ENCODE measurements around the gene MRC1.

Gene MRC1

DNA sequence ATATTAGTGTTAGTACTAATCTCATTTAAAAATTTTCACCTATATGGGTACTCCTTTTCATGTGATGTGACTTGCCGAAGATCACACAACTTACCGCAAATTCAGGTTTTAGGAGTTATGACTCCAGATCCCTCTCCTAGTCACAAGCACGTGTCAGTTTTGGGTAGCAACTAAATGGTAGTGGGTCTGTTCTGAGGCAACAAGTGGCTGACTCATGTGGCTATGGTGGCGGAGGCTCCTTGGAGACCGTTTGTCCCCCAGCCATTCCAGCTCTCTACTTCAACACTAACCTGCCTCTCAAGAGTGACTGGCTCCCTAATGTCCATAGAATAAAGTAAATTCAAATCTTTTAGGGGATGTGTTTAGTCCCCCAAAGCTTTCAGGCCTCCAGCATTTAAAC, 39.5 kb downstream of the MRC1 start:
- no peak for ATAC-seq

DNA sequence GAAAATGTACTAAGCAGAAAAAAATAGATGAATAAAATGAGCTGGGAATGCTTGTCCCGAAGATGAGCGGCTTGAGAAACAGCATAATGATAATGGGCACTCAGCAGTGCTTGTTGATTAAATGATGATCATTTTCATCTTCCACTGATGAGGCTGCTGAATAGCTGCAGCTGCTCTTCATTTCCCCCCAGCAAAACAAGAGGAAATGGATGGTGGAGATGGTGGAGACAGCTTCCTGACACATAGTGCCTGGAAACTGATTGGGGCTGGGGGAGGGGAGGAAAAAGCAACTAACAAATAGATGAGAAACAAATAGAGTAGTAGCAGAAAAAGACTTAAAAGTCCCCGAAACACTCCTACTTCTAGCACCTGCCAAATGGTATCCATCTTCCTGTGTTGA, 41.4 kb downstream of the MRC1 start:
- ATAC-seq = no peak

DNA sequence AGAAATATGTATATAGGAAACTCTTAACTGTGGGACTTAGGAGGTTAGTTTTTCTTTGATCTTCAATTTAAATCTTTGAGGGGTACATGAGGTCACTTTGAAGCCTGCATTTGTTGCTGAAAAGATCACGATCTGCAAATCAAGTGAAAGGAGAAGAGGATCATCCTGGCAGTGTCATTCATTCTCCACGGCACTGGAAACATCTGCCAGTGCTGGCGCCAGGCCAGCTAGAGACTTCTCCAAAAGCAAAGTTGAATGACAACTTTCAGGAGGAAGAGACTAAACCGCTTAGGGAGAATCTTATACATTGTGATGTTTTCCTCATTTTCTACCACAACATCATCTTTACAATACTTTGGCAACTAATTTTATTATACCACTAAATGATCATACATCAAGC, 42.5 kb downstream of the MRC1 start:
- no peak for ATAC-seq

DNA sequence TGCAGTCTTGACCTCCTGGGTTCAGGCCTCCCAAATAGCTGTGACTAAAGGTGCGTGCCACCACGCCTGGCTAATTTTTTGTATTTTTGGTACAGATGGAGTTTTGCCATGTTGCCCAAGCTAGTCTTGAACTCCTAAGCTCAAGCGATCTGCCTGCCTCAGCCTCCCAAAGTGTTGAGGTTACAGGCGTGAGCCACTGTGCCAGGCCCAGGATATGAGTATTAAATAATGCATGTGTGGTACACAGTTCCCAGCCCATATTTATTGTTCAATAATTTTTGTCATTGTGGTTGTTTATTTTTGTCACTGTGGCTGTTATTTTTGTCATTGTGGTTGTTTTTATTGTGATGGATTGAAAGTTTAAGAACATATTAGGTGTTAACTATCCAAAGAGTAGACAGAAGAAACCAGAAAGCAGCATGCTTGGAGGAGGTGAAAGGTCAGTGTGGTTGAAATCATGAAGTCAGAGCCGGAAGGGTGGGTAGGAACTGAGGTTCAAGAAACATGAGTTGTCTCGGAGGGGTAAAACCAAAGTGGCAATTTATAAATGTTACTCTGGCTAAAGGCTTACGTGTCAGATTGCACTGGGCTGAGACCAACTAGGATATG, 45.0 kb downstream of the MRC1 start:
- ATAC-seq = peak in 1 of 2 donors; percentile 41

DNA sequence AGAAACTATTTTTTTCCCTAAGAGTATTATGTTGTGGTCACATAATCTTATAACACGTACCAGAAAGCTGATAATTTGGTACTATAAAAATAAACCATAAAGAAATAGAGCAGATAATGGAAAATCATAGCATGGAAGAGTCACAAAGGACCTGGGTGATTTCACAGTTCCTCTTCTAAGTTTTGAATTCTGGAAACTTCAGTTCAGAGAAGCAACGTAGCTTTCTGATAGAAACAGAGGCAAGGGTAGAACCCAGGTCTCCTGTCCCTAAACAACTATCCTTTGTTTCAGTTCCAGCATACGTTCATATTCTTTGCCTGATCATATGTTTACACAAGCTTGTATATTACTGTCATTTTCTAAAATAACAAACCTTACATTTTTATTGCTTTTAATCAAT, 47.9 kb downstream of the MRC1 start:
- ATAC-seq = no peak

DNA sequence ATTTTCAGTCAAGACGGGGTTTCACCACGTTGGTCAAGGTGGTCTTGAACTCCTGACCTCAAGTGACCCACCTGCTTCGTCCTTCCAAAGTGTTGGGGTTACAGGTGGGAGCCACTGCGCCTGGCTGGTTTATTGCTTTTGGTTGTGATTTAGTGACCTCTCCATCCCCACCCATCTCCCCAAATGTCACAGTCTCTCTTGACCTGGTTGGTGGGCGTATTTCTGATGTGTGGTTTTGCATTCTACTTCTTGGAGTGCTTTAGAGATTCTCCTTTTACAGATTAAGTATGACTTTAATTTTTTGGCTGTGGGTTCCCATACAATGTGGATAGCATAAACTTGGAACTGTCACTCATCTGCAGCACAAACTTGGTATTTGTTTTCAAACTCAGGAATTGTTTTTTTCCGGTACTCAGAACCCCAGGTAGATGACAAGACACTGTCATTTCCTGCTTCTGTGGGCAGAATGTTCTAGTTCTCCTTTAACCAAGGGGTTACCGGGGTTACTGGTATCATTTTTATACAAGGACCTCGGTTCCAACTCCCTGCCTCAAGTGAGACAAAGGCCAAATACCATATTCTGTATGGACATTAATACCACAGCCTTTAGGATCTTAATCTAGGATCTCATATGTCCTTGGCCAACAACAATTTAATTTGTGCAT, 50.5 kb downstream of the MRC1 start:
- no peak for ATAC-seq

DNA sequence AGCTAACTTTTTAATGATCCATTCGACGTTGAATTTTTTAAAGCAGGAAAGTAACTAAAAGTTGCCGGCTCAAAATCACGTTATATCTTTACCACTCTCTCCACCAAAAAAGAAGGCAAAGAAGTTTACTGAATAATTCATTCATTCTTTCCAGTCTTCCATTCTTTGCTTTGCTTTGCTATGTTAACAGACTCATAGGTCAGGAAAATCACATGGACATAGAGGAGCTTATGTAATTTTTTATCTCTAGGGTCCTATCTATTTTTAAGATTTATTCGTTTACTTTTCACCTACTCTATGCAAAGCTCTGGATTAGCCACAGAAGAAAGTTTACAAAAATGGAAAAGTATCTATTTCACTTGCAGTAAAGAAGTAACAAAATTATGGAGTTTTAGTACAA, 52.6 kb downstream of the MRC1 start:
- ATAC-seq = no peak

DNA sequence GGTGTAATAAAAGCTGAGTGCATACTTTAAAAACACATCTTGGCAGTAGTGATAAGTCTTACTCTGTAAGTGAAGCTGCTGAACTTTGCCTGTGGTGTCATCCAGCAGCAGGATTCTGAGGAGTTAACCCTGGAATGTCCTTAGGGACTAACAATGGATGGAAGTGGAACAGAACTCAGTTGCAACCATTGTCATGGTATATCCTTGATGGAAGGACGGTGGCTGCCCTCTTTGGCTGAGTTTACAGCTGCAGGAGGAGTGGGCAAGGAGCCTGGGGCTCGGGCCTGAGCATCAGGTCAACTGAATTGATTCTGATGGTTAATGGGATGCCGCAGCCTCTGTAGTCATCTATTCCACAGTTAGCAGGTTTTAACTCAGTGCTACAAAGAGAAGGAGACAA, 56.2 kb downstream of the MRC1 start:
- no peak for ATAC-seq

DNA sequence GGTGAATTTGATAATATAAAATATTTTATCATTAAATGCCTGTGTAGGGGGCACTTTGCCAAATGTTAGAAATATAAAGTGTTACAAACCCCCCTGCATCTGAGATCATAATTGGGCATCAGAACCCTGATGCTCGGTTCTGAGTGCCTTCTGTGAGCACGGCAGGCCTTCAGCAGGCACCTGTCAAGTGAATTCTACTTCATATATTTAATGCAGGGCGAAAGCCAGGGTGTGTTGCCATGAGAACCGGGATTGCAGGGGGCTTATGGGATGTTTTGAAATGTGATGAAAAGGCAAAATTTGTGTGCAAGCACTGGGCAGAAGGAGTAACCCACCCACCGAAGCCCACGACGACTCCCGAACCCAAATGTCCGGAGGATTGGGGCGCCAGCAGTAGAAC, 57.2 kb downstream of the MRC1 start:
- ATAC-seq = no peak

DNA sequence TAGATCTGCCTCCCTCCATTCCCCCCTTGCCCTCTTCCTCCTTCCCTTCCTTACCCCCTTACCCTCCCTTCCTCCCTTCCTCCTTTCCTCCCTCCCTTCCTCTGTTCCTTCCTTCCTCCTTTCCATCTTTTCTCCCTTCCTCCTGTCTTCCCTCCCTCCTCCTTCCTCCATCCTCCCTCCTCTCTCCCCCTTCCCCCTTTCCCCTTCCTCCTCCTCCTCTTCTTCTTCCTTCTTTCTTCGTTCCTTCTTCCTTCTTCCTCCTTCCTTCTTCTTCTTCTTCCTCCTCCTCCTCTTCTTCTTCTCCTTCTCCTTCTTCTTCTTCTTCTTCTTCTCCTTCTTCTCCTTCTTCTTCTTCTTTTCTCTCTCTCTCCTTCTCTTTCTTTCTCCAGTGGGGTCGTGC, 57.9 kb downstream of the MRC1 start:
- ATAC-seq = no peak

DNA sequence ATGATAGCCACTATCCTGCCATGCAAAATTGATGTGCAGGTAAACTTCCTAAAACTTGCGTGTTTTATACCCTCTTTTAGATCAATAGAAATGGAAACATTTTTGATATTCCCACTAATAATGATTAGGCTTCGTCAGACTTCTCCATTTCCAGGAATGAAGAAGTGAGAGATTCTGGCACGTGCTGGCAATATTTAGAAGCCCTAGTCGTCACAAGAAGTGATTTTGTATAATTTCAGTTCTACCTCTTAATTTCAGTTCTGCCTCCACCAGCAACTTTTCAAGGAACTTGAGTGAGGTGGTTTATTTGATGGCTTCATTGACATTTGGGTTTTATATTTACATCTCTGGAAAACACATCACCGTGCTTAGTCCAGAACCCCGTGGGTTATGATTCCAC, 61.9 kb downstream of the MRC1 start:
- no peak for ATAC-seq

DNA sequence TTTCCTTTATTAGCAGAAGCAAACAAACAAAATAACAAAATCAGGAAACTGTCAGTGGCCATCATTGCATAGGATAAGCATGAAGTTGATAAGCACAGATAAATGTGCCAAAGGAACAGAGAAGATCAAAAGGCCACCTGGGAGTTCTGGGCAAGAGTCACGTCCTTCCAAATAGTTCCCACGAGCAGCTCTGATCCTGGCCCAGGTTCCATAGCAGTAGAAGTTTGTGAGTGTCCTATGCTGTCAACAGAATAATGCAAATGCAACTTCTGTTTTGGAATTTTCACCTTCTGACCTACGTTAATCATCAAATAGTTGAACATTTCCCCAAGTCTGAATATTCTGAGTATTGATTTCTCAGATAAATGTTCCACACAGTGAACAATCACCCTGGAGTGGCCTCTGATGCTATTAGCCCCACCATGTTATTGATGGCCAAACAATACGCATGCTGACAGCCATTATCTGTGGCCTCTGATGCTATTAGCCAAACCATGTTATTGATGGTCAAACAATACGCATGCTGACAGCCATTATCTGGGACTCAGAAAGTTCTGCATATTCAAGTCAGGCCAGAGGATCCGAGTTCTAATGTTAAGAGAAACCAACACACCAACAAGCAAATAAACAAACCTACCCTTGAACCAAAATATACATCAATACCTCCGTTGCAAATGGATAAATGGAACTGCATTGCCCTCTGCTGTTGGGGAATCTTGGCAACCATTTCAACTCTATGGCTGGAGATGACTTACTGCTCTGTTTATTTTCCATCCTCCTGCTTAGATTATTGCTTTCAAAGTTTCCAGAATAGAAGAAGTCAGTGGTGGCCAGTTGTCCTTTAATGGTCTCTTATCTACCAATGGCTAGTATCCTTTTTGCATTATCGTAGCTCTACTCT, 63.3 kb downstream of the MRC1 start:
- ATAC-seq = no peak

DNA sequence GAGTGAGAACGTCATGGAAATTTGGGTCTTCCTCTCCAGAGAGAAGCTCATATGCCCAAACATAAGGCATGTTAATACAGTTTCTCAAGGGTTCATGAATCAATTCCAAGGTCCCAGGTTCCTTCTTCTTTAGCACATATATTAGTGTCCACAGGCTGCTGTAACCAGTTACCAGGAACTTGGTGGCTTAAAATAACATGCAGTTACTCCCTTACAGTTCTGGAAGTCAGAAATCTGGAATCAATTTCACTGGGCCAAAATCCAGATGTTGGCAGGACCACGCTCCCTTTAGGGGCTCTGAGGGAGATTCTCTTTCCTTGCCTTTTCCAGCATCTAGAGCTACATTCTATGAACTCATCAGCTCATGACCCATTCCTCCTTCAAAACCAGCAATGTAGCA, 64.8 kb downstream of the MRC1 start:
- ATAC-seq = no peak

DNA sequence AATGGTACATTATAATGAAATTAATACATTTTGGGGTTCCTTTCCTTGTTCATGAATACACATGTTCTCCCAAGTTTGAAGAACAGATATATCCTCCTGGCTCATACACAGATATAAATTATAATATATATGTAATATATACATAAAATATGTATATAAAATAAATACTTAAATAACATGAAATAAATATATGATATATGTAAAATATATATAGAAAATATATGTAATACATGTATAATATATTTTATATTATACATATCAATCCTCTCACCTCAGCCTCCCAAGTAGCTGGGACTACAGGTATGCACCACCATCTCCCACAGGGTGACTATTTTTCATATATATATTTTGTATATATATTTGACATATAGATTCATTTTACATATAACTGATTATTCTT, 68.0 kb downstream of the MRC1 start:
- no peak for ATAC-seq

DNA sequence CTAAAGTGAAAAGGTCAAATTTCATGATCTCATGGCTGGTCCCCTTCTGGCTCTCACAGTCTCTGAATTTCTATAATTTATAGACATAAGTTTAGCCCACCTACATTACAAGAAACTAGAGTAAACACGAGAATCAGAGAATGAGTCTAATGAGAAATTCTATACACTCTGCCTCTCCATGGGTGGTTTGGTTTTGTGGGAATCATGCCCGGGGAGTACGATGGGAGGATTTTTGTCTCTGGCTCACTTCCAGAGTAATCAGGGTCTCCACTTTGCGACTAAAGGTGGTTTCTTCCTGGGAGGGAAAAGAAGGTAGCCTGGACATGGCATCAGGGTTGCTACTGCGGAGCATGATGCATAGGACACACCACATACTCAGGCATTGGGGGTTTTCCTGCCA, 69.7 kb downstream of the MRC1 start:
- ATAC-seq = no peak

DNA sequence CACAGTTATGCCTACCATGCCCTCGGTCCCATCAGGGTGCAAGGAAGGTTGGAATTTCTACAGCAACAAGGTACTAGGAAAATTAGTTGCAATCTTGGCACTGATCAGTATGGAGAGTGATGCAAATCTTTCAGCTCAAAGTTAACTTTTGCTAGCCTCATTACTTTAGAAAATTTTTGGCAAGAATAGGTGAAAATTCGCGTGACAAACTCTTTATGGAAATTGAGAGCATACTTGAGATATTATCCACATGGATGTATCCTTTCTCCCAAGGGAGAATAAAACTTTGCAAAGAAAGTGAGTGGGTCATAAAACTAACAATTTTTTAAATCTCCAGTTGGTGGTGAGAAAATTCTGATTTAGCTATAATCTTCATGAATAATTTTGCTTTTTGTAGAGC, 71.5 kb downstream of the MRC1 start:
- no peak for ATAC-seq

DNA sequence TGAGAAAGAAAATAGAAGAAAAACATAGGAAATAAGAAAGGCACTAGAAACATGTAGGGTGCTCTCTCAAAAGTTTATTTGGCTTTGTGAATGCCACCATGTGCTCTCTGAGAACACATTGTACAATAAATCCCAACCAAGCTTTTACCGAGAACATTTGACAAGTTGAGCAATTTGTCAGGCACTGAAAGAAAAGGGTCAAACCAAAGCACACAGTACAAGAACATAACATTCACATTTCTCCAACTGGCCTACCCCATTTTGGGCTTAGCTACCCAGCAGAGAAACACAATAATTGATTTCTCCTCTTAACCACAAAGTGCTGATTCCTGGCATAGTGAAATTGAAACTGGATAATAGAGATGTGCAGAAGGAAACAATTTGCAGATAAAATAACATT, 73.4 kb downstream of the MRC1 start:
- ATAC-seq = no peak

DNA sequence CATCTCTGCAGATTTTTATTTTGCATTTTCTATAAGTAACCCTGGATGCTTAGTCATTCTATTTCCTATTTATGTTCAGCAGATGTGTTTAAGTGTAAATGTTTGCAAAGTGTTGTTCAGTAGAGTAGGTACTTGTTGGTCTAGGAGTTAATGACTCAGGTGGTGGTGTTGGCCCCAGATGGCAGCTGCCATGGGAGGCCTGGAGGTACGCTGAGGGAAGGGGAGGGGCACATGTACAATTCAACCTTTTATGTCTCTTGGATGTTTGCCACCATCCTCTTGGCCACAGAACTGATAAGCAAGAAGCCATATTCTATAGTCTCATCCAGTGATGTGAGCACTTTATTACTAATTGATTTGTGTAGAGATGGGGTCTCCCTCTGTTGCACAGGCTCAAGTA, 74.5 kb downstream of the MRC1 start:
- ATAC-seq = no peak

DNA sequence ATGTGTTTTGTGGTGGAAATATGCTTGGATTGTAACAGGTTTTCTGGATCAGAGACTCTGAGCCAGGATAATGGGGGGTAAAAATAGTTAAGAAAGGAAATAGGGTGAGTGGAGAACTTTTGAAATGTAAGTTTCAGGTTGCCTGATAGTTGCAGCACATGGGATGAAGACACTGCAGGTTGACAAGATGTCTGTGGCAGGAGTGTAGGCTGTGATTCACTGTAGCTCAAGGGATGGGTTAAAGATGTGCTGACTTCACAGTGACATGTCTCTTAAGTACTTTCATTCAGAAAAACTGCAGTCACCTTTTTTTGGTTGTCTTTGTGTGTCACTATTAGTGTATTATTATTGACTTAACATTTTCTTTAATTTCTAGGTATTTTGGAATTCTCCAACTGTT, 79.0 kb downstream of the MRC1 start:
- ATAC-seq = no peak

DNA sequence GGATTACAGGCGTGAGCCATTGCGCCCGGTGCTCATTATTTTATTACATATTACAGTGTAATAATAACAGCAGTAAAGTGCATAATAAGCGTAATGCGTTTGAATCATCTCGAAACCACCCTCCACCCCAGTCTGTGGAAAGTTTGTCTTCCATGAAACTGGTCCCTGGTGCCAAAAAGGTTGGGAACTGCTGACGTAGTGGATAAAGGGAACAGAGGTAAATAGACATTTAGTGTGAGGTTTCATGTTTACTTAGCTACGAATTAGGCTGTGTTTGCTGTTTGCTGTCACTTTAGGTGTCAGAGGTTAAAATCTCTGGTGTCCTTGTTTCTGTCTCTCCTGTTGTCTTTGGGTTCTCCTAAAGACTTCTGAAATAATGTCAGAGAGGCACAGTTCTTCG, 82.3 kb downstream of the MRC1 start:
- no peak for ATAC-seq

DNA sequence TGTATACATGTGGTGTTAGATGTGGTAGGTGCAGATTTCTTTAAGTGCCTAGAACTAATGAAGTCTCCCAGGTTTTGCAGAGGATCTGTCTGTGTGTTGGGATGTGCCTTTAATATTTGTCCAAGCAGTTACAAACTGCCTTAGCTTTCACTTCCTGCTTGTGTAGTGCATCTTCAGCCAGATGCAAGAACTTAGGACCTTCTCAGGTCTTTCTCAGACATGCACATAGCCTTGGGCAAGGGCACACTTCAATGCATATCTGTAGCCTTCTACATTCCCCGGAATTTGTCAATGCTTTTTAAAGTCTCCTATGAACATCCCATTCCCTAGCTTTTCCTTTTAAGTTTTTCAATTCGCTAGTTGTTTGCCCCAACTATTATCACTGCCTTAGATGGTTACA, 95.4 kb downstream of the MRC1 start:
- ATAC-seq = no peak

DNA sequence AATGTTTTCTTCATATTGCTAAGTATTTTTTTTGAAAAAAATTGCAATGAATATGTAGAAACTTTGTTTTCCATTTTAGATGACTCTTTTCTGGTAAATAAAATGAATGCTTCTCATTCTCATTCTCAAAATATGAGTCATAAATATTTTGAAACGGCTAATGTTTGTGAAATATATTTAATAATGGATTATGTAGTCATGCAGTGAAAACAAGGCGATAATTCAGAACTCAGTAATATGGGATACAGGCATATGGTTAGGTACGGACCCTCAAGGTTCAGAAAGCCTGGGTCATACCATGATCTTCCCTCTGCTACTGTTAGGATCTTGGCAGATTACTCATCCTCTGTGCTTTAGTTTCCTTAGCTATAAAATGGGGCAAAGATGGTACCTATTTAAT, 96.3 kb downstream of the MRC1 start:
- no peak for ATAC-seq

DNA sequence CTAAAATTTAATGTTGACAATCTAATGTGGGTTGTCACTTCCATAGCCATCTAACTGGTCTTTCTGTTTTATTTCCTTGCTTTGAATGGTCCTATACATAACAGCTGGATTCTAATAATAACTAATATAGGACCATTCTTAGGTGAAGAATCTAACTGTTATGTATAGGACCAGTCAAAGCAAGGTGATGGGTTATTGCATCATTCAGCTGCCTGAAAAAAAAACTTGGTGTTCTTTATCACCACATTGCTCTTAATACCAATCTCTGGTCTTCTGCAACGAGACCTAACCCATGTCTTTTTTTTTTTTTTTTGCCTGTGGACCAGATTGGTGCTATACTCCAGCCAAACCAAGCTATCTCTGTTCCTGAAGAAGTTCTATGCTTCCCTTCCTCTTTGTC, 96.9 kb downstream of the MRC1 start:
- ATAC-seq = no peak

DNA sequence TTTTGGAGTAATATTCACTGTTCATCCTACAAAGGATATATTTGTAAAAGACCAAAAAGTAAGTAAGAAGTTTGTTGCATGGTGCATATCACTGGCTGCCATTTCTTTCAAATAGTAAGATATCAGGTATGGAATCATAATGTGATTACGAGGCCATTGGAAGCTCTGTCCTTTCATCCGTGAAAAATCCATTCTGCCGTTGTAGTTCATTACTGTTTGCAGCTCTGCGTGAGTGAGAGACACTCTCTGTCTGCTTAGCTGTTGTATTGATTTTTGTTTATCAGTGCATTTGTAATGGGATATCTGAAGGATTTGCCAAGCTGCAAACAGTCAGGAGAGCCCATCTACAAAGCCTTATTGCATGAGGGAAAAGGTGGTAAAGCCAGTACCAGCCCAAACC, 98.5 kb downstream of the MRC1 start:
- ATAC-seq = no peak
